ENCODE measurements around the gene FANCC. TPM values are rescaled to one million over a fixed set of nuclear protein-coding genes. Genes with fewer than 3 reads are reported as not detected.

FANCC gene
- total and polyA plus RNA-seq, 11 donors: 2.4 to 6.2 (median 4.2) TPM

- peaks cover 31 to 100% (median 75%) of the 10 kb centered on the region in 12 donors for H3K4me1 ChIP-seq
- H3K4me3 ChIP-seq: peak overlapping the region in 1 of 12 donors; percentile 19
- H3K36me3 ChIP-seq: peaks cover 0 to 77% (median 33%) of the 10 kb centered on the region in 9 donors
- 50 to 63% (median 57%) methylated on average over 12 of the region's 12 CpGs for WGBS, 4 donors
- DNase-seq (no peak), ATAC-seq (peak in 1 of 4 donors; percentile 1)
- no peaks in the 10 kb centered on the region for H3K9me3 ChIP-seq
- intact Hi-C loops (cut with DNase I): loop anchor here in 2 of 10 donors (5.0 kb wide), 1 partner anchor 71 kb away; no protein-coding TSS in a partner anchor
- TF ChIP-seq POLR2A (IDR thresholded peaks at IDR 0.05): no peak
- TF ChIP-seq CTCF (IDR thresholded peaks at IDR 0.05): no peak
- H3K27me3 ChIP-seq: no peaks in the 10 kb centered on the region
- H3K27ac ChIP-seq: peak overlapping the region; percentile 16 to 81 (median 68)
These were observed 239.0 kb downstream of the FANCC start for GRCh38 chr9:95078511-95078910.

DNA sequence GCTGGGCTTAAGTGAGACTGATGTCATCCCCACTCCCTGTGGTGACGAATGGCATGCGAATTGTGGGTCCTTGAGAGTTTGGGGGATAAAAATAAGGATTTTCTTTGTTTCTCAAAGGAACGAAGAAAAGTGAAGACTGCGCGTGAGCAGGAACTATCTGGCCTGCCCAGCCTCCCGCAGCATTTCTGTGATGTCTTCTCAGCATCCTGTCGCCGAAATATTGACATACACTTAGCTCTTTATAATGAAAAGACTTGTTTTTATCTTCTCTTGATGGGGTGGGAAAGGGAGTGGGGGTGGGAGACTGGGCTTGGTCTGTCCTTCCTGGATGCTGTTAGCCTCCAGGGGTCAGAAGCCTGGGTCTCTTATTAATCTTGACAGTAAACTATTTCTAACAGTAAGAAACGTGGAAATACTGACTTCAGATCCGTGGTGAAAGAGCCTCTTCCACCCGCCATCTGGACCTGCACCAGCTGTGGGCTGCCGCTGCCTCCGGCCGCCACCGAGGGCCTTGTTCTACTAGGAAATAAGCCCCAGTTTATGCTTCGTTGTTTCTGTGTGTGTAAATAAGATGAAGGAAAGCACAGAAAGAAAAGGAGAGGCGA lies 239.6 kb downstream of the FANCC start:
- DNase-seq (no peak), ATAC-seq (peak in 2 of 4 donors; percentile 9 to 11)
- Histone ChIP-seq H3K9me3 (no peaks in the 10 kb centered on the region), H3K27ac (peak overlapping the region; percentile 16 to 81 (median 68)), H3K27me3 (no peaks in the 10 kb centered on the region), H3K36me3 (peaks cover 0 to 75% (median 28%) of the 10 kb centered on the region in 9 donors), H3K4me1 (peaks cover 33 to 100% (median 79%) of the 10 kb centered on the region in 12 donors), H3K4me3 (peak overlapping the region in 4 of 12 donors; percentile 1 to 19 (median 8))
- WGBS, 4 donors: 34 to 45% (median 40%) methylated on average over 17 of the region's 17 CpGs
- no peak for TF ChIP-seq CTCF (IDR thresholded peaks at IDR 0.05)
- no peak for TF ChIP-seq POLR2A (IDR thresholded peaks at IDR 0.05)
- intact Hi-C loops (cut with DNase I): loop anchor here in 3 of 10 donors (2.0 to 5.0 kb wide), 2 partner anchors 21 to 71 kb away; no protein-coding TSS in a partner anchor

DNA sequence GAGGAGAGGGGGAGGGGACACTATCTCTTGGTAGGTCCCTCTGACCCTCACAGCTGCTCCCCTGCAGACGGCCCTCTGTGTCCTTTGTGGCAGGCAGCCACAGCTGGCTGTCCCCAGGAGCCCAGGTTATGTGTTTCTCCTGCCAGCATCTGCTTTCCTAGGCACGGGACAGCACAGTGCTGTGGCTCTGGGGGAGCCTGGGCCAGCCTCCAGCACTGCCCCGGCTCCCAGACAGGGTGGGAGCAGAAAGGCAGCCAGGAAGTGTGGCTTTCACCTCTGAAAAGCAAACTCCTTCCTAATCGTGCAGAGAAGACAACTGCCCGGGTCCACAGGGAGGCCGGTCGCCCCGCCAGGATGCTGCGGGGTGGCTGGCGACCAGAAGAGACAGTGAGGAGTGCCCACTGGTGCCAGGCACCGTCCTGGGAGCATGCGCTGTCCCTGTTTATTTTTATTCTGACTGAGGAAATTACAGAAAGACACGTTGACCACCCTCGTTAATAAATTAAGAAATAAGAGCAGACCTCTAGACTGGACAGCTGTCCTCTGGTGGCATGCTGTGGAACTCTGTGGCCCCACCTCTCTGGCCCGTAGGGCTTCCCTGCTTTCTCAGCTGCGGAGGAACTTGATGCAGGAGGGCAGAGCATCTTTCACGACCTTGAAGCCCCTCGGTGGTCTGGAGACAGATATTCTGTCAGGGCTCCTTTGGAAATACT lies 240.3 kb downstream of the FANCC start:
- Histone ChIP-seq H3K4me3 (peak overlapping the region in 3 of 12 donors; percentile 1 to 19 (median 4)), H3K36me3 (peaks cover 0 to 71% (median 21%) of the 10 kb centered on the region in 9 donors), H3K27me3 (no peaks in the 10 kb centered on the region), H3K9me3 (no peaks in the 10 kb centered on the region), H3K27ac (peak overlapping the region; percentile 29 to 81 (median 68)), H3K4me1 (peaks cover 34 to 100% (median 81%) of the 10 kb centered on the region in 12 donors)
- intact Hi-C loops (cut with DNase I): loop anchor here in 3 of 10 donors (2.0 to 5.0 kb wide), 2 partner anchors 20 to 70 kb away; no protein-coding TSS in a partner anchor
- WGBS, 4 donors: 14 to 29% (median 15%) methylated on average over 17 to 18 of the region's 18 CpGs
- DNase-seq (no peak), ATAC-seq (peak; percentile 8 to 31 (median 28))
- TF ChIP-seq POLR2A (IDR thresholded peaks at IDR 0.05) (no peak), CTCF (IDR thresholded peaks at IDR 0.05) (peak in 2 of 12 donors; percentile 9 to 22)

GRCh38 chr9:95076696-95077052 lies 240.8 kb downstream of the FANCC start:
- Histone ChIP-seq H3K27ac (peak overlapping the region; percentile 29 to 81 (median 68)), H3K9me3 (no peaks in the 10 kb centered on the region), H3K36me3 (peaks cover 0 to 68% (median 16%) of the 10 kb centered on the region in 9 donors), H3K27me3 (no peaks in the 10 kb centered on the region), H3K4me3 (no peak overlapping the region), H3K4me1 (peaks cover 34 to 100% (median 81%) of the 10 kb centered on the region in 12 donors)
- intact Hi-C loops (cut with DNase I): loop anchor here in 3 of 10 donors (2.0 to 5.0 kb wide), 2 partner anchors 20 to 69 kb away; no protein-coding TSS in a partner anchor
- ATAC-seq: no peak
- no peak for TF ChIP-seq POLR2A (IDR thresholded peaks at IDR 0.05)
- WGBS, 4 donors: 24 to 59% (median 46%) methylated on average over 1 of the region's 1 CpG
- DNase-seq: no peak
